NCI-H1105 treated with DMSO at 0.1 percent for 48 hours (cell line): Measurements from ENCODE around the gene PTTG1IP.
A peak's percentile ranks its signal among the peaks of the same experiment; 100 is the strongest.
"Not testable (repeated sequence)": the region's sequence is repeated elsewhere in the genome, so short reads cannot be mapped to it uniquely, and the experiment has no call there.

Source experiments
- DNase-seq: peaks from one replicate; lab custom pipeline; 2025; lab: John Stamatoyannopoulos, UW

PTTG1IP gene, protein sequence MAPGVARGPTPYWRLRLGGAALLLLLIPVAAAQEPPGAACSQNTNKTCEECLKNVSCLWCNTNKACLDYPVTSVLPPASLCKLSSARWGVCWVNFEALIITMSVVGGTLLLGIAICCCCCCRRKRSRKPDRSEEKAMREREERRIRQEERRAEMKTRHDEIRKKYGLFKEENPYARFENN

DNA sequence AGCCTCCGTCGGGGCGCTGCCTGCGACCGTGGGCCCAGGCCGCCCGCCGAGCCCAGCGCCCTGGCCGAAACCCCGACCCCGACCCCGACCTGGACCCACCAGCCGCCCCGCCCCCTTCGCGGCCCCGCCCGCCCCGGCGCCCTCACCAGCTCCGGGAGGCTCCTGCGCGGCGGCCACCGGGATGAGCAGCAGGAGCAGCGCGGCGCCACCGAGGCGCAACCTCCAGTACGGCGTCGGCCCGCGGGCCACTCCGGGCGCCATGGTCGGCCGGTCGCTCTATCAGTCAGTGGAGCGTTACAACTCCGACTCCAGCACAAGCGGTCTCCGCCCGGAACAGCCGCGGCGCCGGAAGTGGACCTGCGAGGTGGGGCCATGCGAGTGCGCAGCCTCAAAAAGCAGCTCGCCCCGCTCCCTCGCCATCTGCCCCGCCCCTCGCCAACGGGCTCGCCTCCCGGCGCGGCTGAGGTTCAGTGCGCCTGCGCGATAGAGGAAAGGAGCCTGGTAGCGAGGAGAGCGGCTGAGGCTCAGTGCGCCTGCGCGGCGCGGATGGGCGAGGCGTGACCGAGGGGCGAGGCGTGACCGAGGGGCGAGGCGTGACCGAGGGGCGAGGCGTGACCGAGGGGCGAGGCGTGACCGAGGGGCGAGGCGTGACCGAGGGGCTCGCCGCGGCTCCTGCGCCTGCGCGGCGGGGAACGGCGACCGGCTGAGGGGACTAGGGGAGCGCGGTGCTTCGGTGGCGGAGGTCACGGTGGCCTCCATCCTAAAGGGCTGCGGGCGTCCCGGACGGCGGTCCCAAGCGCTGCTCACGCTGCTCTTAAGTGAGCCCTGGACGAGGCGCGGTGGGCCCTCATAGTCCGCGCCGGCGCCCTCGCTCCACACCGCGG is at the start of gene PTTG1IP:
PTTG1IP (minus strand) TSS at position 335 of the 884 bp plus-strand sequence; CDS start at position 261, 74 bp downstream.
- DNase-seq = peak; percentile 97

DNA sequence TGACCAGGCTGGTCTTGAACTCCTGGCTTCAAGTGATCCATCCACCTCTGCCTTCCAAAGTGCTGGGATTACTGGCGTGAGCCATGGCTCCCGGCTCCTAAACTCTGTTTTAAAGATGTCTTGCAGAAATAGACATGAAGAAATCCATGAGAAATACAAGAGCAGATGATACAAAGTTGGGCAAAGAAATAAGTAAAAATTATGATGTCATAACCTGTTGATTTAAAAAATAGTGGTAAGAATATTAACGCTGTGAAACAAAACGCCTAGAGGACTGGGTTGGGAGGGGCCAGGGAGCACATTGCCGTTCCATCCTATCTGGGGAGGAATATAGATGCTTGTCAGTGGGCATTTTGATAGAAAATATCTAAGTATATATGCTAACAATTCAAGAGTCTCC is 48.4 kb upstream of the PTTG1IP start:
- DNase-seq = no peak

DNA sequence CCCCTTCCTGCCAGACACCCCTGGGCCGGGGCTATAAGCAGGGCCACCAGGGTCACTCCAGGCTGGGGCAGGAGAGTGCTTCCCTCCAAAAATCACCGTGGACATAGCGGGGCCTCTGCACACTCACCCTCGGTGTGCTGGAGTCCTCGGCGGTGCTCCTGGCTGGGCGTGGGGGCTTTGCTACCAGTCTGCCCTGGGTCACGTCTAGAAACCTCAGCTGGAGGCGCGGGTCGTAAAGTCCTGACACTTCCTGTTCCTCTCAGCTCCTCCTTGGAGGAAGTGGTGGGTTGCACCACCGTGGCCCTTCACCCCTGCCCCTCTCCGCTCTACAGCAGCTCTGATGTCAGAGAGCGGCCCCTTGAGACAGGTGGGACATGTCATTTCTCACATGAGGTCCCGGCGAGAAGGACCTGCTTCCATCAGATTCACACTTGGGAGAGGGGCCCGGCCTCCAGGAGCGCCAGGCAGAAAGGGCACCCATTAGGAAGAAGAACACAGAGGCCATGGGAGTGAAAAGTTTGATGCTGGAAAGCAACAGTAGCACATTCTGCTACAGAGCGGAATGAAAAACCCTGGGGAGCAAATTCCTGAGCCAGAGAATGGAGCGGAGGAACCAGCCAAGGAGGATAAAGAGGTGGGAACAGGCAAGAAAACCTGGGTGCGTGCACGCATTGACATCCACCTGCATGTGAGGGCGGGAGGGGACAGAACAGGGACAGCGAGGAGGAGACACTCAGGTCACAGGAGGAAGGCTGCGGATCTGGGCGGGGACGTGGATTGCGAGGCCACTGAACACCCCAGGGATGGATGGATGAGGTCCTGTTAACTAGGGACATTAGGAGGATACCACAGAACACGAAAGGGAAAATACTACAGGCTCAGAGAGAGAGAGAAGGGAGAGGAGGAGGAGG is 47.5 kb upstream of the PTTG1IP start, which contains the start of gene ITGB2:
ITGB2 (minus strand) TSS at position 206 of the 911 bp plus-strand sequence. CDS start 10,117 bp downstream, outside the sequence.
- no peak for DNase-seq

DNA sequence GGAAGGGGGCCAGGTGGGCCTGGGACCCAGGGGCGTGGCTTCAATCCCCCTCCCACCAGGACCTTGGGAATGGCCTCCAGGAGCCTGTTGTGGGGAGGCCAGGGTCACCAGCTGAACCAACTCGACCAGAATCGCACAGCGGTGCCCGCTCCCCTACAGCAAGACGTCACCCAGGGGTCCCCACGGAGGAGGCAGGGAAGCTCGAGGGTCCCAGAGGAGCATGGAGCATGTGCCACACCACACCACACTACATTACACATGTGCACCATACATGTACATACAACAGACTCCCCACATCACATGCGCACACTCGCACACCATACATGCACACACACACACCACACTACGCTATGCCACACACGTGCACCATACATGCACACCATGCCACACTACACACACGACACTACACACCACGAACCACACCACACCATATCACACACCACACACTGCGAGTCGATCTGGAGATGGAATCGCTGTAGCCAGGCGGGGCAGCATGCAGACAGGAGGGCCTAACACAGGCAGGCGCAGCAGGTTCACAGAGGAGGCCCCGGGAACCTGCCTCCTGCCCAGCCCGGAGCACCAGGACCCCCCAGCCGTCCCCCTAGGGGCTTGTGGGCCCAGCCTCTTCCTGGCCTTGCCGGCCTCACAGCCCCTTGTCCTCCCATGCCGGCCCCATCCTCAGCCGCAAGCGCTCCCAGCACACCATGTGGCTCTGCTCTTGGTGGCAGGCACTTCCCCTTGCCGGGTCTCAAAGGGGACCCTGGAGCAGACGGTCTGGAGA is 46.6 kb upstream of the PTTG1IP start:
- no peak for DNase-seq

DNA sequence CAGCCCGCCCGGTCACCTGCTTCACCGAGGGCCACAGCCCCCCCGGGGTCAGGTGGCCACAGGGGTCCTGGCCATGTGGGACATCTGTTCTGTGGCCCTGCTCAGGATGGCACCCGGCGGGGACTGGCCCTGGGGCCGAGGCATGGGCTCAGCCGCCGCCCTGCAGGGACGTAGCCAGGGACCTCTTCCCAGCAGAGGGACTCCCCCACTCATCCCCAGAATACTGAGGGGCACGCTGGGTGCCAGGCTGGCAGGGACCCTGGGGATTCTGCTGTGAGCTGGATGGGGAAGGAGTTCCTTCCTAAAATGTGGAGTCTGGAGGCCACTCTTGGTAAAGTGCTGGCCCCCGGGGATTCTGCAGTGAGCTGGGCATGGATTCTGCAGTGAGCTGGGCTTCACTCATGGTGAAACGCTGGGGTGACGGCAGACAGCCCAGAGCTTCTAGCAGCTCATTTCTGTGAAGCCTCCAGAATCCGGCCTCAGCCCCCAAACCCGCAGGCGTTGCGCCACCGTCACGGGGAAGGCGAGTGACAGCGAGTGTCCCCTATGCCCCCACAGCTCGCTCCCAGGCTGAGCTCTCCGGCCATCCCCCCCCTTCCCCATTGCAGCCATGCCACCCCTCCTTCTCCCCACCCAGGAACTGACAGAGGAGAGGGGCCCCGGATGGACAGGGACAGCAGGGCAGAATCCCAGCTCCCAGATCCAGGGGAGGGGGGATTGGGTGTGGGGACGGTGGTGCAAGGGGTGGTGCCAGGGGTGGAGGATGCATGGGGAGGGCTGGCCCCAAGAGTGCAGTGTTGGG is 45.8 kb upstream of the PTTG1IP start:
- no peak for DNase-seq

DNA sequence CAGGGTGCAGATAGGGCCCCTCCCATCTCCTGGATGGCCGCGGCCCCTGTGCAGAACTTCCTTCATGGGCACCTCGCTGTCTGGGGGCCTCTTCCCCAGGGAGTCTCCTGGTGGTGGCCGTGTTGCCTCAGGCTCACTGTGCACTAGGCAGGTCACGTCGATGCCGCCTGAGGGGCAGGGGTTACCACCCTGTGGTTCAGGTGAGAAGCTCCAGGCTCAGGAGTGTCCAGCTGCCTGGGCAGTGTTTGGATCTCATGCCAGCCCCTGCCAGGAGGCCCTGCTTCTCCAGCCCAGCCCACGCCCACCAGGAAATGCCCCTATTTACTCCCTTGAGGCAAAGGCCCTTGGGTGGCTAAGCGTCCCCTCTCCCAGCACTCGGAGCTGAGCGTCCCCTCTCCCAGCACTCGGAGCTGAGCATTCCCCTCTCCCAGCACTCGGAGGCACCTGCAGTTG is 45.1 kb upstream of the PTTG1IP start:
- no peak for DNase-seq

DNA sequence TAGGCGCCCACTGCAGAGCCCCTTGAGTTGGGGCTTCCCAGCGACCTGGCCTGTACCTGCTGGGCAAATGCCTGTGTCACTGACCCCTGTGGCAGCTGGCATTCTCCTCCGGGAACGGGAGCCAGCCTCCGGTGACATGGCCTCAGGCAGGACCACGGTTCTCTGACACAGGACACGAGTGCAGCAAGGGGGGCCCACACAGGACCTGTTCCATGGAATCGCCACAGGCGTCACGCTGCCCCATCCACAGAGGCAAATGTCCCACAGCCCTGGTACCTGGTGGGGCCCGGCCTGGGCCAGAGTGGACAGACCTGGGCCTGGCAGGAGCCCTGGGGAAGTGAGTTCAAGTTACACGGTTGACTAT is 44.6 kb upstream of the PTTG1IP start:
- no peak for DNase-seq

DNA sequence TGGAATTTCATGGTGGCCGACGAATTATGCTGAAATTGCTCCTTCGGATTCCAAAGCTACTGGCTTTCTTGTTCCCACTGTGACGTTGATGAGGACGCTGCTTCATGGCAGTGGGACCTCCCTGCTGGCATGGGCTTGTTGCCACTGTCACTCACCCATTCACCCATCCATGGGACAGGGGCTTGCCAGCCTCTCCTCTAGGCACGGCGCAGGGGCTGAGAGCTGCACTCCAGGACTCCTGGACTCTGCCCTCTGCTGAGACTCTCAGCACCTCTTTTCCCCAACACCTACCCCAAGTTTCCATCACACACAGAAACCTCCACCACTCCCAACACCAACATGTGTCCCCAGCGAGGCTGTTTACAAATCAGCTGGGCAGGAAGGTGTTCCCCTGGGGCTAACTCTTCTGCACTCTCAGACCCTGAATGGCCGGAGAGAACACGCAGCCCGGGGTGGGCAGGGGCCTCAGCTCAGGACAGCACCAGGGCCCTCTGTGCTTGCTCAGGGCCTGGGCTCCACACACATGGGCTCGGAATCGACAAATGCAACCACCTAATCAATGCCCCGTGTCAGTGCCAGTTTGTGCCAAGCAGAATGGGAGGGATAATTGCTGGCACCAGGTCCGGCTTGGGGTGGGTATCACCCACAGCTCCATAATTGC is 44.1 kb upstream of the PTTG1IP start:
- no peak for DNase-seq

DNA sequence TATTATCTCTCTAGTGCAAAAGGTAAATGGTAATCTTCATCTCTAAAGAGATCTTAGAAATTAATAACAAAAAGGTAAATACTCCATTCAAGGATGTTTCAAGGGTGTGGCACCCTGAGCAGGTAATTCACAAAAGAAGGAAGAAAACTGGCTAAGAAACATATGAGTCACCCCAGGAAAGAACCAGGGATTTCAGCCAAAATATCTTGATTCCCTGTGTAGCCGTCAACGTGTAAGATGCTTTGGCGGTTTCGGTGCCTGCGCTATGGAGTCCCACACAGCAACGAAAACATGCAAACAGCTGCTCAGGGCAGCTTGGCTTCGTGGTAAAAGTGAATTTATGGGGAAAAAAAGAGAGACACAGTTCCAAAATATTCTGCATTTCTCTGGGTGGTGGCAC is 43.5 kb upstream of the PTTG1IP start:
- DNase-seq = no peak

DNA sequence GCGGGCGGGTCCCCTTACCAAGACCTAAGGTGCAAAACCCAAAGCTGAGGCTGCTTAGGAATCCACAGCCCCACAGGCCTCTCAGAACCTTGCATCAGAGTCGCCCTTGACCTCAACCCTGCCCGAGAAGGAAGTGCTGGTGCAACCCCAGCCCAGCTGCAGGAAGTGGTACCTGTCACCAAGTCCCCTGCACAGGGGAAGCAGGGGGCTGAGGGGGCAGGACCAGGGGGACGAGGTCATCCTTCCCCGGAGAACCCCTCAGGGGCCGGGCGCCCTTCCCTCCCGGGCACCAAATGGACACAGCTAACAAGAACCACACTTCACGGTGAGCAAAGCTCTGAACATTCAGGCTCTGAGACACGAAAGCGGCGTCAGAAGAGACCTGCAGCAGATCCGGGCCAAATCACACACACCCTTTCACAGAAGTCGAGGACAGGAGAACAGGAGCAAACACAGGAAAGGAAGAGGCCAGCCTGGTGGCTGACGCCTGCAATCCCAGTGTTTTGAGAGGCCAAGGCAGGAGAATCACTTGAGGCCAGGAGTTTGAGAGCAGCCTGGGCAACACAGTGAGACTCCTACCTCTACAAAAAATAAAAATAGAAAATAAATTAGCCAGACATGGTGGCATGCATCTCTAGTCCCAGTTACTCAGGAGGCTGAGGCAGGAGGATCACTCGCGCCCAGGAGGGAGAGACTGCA is 40.8 kb upstream of the PTTG1IP start:
- DNase-seq = no peak

DNA sequence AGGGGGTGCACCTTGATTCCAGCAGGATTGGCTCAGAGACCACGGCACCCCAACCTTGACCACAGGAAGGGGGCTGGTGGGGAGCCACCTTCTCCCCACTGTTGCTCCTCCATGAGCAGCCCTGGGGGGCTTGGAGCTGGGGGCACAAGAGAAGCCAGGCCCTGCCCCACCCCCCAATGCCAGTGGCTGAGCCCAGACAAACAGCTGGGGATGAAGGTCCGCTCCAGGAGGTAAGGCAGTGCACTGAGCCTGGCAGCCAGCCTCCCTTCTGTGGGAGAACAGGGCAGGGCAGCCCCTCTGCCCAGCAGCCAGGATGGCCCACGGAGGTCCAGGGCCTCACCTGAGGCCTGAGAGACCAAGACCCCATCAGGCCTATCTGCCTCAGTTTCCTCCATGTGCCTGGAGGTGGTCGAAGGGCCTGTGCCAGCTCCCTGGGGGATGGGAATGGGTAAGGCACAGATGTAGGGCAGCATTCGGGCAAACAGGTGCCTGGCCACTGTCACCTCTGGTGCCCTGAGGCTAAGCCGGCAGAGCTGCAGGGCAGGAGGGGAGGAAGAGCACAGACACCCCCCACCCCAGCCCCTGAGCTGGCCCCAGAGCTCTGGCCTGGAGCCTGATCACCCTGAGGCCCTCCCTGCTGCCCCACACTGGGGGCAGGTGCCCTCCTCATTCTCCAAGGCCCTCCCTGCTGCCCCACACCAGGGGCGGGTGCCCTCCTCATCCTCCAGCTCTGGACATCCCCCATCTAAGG is 40.1 kb upstream of the PTTG1IP start:
- DNase-seq = no peak

DNA sequence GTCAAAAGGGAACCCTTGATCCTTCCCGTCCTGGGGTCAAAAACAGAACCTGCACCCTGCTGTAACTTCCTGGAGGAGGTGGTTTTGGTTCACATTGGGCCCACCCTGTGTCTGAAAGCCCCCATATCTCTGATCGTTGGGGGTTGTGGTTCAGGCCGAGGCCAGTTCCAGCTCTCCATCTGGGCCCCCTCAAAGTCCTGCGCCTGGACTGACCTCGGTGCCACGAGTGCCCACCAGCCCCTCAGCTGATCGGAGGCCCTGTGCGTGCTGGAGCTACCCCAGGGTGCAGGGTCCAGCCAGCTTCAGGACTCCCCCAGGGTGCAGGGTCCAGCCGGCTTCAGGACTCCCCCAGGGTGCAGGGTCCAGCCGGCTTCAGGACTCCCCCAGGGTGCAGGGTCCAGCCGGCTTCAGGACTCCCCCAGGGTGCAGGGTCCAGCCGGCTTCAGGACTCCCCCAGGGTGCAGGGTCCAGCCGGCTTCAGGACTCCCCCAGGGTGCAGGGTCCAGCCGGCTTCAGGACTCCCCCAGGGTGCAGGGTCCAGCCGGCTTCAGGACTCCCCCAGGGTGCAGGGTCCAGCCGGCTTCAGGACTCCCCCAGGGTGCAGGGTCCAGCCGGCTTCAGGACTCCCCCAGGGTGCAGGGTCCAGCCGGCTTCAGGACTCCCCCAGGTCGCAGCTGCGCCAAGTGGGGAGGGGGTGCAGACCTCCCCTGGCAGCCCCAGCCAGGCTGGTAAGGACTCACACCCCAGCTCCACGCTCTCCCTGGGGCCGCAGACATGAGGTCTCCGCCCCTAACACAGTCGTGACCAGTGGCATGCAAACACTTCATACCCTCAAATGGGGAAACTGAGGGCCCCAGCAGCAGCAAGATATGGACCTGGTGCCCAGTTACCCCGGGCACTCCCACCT is 39.3 kb upstream of the PTTG1IP start:
- DNase-seq = not testable (repeated sequence)

DNA sequence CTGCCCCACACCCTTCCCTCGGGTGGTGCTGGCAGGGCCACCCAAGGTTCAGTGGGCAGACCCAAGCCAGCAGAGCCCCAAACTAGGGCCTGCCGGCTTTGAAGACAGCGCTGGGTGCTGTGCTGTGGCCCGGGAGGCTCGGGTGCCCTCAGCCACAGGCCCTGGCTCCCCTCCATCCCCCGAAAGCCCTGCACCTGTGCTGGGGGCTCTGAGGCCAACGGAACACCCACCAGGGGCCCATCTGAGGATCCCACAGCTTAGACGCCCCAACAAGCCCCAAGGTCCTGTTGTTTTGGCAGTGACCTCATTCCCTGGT is 38.6 kb upstream of the PTTG1IP start:
- DNase-seq = no peak

DNA sequence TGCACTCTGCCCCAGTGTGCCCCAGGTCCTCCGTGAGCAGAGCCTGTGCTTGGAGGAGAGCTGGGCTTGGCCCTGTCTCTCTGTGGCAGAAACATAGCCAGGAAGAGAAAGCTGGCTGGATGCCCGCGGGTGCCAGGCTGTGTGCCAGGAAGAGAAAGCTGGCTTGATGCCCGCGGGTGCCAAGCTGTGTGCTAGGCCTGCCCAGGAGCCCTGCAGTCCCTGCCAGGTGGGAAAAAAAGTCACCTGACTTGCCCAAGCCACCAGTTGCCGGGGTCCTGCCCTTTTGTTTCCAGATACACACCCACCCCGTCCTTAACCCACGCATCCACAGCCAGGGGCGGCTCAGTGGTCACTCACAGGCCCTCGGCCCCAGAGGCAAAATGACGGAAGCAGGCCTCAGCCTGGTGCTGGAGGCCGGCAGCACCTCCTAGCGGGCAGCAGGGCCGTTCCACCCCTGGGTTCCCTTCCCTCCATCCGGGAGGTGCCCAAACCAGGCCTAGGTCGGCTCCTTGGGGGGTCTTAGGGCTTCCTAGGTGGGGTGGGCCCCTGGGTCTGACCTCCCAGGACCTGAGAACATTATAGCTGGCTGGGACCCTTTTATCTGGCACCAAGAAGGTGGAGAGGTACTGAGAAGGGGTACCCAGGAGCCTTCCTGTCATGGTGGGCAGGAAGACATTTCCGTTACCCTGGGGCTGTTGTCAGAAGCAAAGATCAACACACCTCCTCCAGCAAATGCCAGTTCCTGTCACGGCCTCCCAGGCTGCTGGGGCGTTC is 38.1 kb upstream of the PTTG1IP start:
- peak; percentile 87 for DNase-seq

DNA sequence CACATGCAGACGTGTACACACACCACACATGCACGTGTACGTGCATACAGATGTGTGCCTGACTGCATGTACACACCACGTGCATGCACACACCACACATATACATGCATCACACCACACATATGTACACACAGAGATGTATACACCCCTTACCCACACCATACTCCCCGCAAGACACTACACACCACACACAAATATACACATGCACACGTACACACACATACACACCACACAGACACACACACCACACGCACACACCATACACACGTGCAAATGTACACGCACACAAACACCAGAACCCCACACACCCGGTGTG is 37.5 kb upstream of the PTTG1IP start:
- DNase-seq = no peak

DNA sequence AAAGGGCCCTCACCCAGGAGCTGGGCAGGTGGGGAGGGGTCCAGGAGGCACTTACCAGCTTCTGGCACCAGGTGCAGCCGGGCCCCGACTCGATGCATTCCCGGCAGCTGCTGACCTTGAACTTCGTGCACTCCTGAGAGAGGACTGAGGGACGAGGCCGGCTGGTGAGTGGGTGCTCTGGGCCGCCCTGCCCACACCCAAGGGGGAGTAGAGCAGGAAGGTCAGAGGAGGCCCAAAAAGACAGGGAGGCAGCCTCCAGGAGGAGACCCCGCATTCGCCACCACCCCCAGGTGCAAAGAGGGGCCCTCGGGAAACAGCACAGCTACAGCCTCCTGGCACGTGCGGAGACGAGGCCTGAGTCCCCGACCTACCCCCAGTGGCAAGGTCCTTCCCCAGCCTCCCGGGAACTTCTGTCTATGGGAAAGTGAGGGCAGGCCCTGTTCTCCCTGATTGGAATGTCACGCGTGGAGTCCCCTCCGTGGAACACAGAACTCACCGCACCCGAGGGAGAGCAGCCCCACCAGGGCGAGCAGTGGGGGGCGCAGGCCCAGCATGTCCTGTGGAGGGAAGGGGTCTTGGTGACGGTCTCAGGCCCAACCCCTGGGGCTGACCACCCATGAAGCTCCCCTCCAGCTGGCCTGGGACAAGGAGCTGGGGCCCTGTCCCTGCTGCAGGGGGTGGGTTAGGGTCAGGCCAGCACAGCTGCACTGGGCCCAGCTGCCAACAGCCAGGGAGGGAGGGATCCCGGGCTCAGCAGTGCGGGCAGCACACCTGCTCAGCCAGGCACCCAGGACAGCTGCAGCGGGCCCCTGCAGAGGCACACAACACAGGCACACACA is 37.0 kb upstream of the PTTG1IP start:
- no peak for DNase-seq
